HepG2 (cell line): ENCODE results near the gene ZDHHC14.
"Not testable (repeated sequence)": the region's sequence is repeated elsewhere in the genome, so short reads cannot be mapped to it uniquely, and the experiment has no call there.

Experiments
- CTCF ChIP-seq: sonication (generic); formaldehyde crosslinking; IDR thresholded peaks from 2 replicates; pipeline ENCODE4 v1.5.0; 2020; ENCODE audit warnings: mild to moderate bottlenecking, missing genetic modification reagents, moderate library complexity
- FIP1L1 ChIP-seq: fragments of 200-400 bp; formaldehyde crosslinking; IDR thresholded peaks from 2 replicates; pipeline ENCODE4 v1.6.1; 2018; ENCODE audit warnings: low read depth, mild to moderate bottlenecking, low read length, moderate library complexity, borderline replicate concordance; ENCODE audit not compliant: insufficient read depth
- HMG20A ChIP-seq: IDR thresholded peaks from 2 replicates; pipeline ENCODE4 v1.6.1; 2016; ENCODE audit warnings: borderline replicate concordance
- ONECUT2 ChIP-seq: sonication (generic); formaldehyde crosslinking; IDR thresholded peaks from 2 replicates; pipeline ENCODE4 v1.4.0; 2020; ENCODE audit warnings: missing genetic modification reagents
- PATZ1 ChIP-seq: sonication (generic); formaldehyde crosslinking; IDR thresholded peaks from 2 replicates; pipeline ENCODE4 v1.4.0; 2020; ENCODE audit warnings: missing genetic modification reagents
- TAF1 ChIP-seq: sonication (generic); formaldehyde crosslinking; IDR thresholded peaks from 2 replicates; pipeline ENCODE4 v1.4.0; 2020; ENCODE audit warnings: missing genetic modification reagents
- TP53 ChIP-seq: sonication (generic); formaldehyde crosslinking; conservative IDR thresholded peaks from 2 replicates; pipeline ENCODE4 v1.4.0; 2020; ENCODE audit warnings: missing genetic modification reagents
- TF ChIP-seq, protein P1 (sequence below): sonication (generic); formaldehyde crosslinking; IDR thresholded peaks from 2 replicates; pipeline ENCODE4 v1.4.0; 2020; ENCODE audit warnings: missing genetic modification reagents, mild to moderate bottlenecking, borderline replicate concordance

- TF ChIP-seq PATZ1 (CRISPR knock-in tag); CTCF; TP53 (CRISPR knock-in tag); ONECUT2 (CRISPR knock-in tag); FIP1L1; TAF1 (CRISPR knock-in tag); HMG20A (CRISPR knock-in tag): not testable (repeated sequence)
- TF ChIP-seq, protein P1, sequence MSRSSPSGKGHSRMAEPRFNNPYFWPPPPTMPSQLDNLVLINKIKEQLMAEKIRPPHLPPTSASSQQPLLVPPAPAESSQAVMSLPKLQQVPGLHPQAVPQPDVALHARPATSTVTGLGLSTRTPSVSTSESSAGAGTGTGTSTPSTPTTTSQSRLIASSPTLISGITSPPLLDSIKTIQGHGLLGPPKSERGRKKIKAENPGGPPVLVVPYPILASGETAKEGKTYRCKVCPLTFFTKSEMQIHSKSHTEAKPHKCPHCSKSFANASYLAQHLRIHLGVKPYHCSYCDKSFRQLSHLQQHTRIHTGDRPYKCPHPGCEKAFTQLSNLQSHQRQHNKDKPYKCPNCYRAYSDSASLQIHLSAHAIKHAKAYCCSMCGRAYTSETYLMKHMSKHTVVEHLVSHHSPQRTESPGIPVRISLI (CRISPR knock-in tag): not testable (repeated sequence)
These were observed 86.3 kb downstream of the ZDHHC14 start for GRCh38 chr6:157467339-157467738.
